H1 (cell line): Measurements from ENCODE around the gene GNRHR. TPM values are rescaled to one million over a fixed set of nuclear protein-coding genes. Genes with fewer than 3 reads are reported as not detected.

Experiments
- CHD2 ChIP-seq: IDR thresholded peaks from 2 replicates; pipeline ENCODE4 v1.6.1; 2012; ENCODE audit warnings: low read length, improper control_type of control experiment
- RAD21 ChIP-seq, 2 experiments: IDR thresholded peaks in 1 of 2; conservative IDR thresholded peaks in 1 of 2; 2 replicates each; pipeline ENCODE4 v1.6.1; 2011; ENCODE audit warnings: low read depth in 2 of 2, low read length in 2 of 2, improper control_type of control experiment in 1 of 2, inconsistent platforms in 1 of 2, mild to moderate bottlenecking in 1 of 2, moderate library complexity in 1 of 2
- SAP30 ChIP-seq: fragments of 300-600 bp; sonication (generic); IDR thresholded peaks from 2 replicates; pipeline ENCODE4 v1.7.1; 2012; ENCODE audit warnings: low read length, moderate library complexity, mild to moderate bottlenecking, inconsistent platforms; ENCODE audit not compliant: insufficient read depth, insufficient replicate concordance
- polyA plus RNA-seq, 7 experiments: library from polyadenylated mRNA; depleted of rRNA in 3 of 7; stranded (reverse) in 5 of 7; unstranded in 2 of 7; fragments of >200 nt in 5 of 7; fragments of 200-250 nt in 2 of 7; gene quantifications; 1 replicate in 5 of 7; 2 replicates in 1 of 7; 4 replicates in 1 of 7; pipeline versions ENCODE4 v1.2.1 to v1.2.3, GENCODE V29; 2011 to 2013; ENCODE audit warnings: missing spikeins in 2 of 7, mixed read lengths in 2 of 7
- total RNA-seq: library from RNA; stranded (reverse); fragmentation: NEBNext Ultra II Directional; extraction: Animal tissue kit (Norgen Biotek cat#: 25700); gene quantifications from 2 replicates; pipeline ENCODE4 v1.2.1, GENCODE V29; 2021

Gene GNRHR
- total and polyA plus RNA-seq, 2 of the 8 experiments (the other 6 are each of a cell fraction or from before 2014, with no cell fraction given): not detected

DNA sequence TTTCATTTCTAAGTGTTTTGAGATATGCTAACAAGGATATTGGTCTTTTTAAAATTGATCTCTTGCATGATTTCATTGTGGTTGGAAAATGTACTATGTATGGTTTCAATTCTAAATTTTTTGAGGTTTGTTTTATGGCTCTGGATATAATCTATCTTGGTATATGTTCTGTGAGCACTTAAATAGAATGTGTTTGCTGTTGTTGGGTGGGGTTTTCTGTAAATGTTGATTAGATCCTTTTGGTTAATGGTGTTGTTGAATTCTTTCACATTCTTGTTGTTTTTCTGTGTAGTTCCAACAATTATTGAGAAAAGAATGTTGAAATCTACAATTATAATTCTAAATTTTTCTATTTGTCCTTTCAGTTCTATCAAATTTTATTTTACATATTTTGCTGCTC lies 42.6 kb upstream of the GNRHR start (continued):
- TF ChIP-seq RAD21 (IDR thresholded peaks at IDR 0.05 in 1 of 2, conservative IDR thresholded peaks at IDR 0.05 in 1 of 2; ENCODE audit: low read depth in 2 of 2, low read length in 2 of 2) (no peak), CHD2 (no peak), SAP30 (no peak)
- TF ChIP-seq, all 59 proteins: peak for 0
